Dendritic cell treated with granulocyte-macrophage colony-stimulating factor and Interleukin-4, amounts not matched to agents 40 ng/mL and 50 ng/mL, for 4 days (primary cell): ENCODE data around the gene COBL.

Experiments
- H3K27ac Mint-ChIP-seq: one replicate; pipeline ENCODE4 v1.8.0; 2022; ENCODE audit warnings: mild to moderate bottlenecking, mixed read lengths
- H3K27me3 Mint-ChIP-seq: one replicate; pipeline ENCODE4 v1.8.0; 2022; ENCODE audit warnings: mild to moderate bottlenecking, mixed read lengths
- H3K36me3 Mint-ChIP-seq: one replicate; pipeline ENCODE4 v1.8.0; 2022; ENCODE audit warnings: low read depth, mixed read lengths
- H3K4me1 Mint-ChIP-seq: one replicate; pipeline ENCODE4 v1.8.0; 2022; ENCODE audit warnings: low read depth, mixed read lengths
- H3K4me3 Mint-ChIP-seq: one replicate; pipeline ENCODE4 v1.8.0; 2022; ENCODE audit warnings: mild to moderate bottlenecking, moderate library complexity, mixed read lengths
- H3K9me3 Mint-ChIP-seq: one replicate; pipeline ENCODE4 v1.8.0; 2022; ENCODE audit warnings: mixed read lengths
- intact Hi-C: fragments of 100-400 bp; cut with micrococcal nuclease; formaldehyde crosslinking; loops from one replicate; pipeline ENCODE4 v1.15.0; 2022

The COBL gene

DNA sequence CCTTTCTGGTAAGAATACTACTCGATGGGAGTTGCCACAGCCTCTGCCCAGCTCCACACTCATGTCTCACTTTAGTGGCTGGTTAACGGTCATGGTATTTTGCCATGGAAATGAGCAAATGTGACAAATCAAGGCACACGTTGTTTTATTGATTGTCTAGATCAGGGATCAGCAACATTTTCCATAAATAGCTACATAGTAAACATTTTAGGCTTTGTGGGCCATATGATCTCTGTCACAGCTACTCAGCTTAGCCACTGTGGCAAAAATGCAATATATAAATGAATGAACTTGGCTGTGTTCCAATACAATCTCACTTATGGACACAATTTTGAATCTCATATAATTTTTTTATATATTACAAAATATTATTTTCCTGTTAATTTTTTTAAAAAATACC is 76.9 kb downstream of the COBL start:
- Mint-ChIP-seq H3K36me3 (no peaks in the 10 kb centered on the region), H3K4me3 (no peak overlapping the region), H3K4me1 (peaks cover 4% of the 10 kb centered on the region), H3K27me3 (no peaks in the 10 kb centered on the region), H3K9me3 (no peaks in the 10 kb centered on the region), H3K27ac (no peak overlapping the region)
- intact Hi-C loops = no loop called here

DNA sequence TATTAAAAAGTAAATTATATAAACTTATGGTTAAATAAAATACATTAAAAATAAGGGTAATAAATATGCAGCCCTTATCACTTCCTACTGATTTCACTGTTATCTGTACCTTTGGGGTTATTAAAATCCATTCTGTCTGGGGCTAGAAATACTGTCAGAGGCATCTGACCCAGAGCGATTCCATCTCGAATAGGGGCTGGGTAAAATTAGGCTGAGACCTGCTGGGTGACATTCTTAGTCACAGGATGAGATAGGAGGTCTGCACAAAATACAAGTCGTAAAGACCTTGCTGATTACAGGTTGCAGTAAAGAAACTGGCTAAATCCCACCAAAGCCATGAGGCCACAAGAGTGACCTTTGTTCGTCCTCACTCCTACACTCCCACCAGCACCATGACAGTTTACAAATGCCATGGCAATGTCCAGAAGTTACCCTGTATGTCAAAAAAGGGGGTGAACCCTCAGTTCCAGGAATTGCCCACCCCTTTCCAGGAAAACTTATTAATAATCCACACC is 77.6 kb downstream of the COBL start:
- Mint-ChIP-seq H3K4me1 (no peaks in the 10 kb centered on the region), H3K36me3 (no peaks in the 10 kb centered on the region), H3K4me3 (no peak overlapping the region), H3K27ac (no peak overlapping the region), H3K27me3 (no peaks in the 10 kb centered on the region), H3K9me3 (no peaks in the 10 kb centered on the region)
- intact Hi-C loops = no loop called here

DNA sequence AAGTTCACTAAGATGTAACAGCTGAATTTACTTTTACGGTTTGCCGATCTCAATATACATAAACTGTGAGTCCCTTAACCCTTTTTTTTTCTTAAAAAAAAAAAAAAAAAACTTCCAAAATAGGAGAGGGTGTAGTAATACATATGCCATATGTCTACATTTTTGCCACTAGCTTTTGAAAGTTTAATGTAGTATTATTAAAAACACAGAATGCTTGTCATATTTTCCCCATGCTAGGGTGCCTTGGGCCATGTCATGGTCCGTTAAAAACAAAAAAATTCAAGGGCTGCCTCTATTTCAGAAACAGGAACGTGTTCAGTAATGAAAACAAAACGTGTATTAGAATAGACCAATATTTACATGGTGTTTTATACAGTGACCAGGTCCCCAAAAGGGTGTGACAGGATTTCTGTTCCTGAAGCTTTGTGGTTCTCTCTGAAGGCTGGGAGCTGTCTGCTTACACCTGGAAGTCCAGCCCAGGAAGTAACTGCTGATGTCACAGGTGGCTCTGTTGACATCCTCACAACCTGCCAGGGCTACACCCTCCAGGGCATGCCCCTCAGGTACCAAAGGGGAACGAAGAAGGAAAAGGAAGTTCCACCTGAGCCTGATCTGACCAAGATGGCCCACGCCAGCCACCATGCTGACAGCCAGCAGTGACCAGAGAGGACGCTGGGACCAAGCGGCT is 79.0 kb downstream of the COBL start:
- no peaks in the 10 kb centered on the region for H3K9me3 Mint-ChIP-seq
- H3K4me3 Mint-ChIP-seq = no peak overlapping the region
- H3K27me3 Mint-ChIP-seq = no peaks in the 10 kb centered on the region
- no peaks in the 10 kb centered on the region for H3K36me3 Mint-ChIP-seq
- H3K27ac Mint-ChIP-seq = no peak overlapping the region
- intact Hi-C loops = no loop called here
- H3K4me1 Mint-ChIP-seq = no peaks in the 10 kb centered on the region

DNA sequence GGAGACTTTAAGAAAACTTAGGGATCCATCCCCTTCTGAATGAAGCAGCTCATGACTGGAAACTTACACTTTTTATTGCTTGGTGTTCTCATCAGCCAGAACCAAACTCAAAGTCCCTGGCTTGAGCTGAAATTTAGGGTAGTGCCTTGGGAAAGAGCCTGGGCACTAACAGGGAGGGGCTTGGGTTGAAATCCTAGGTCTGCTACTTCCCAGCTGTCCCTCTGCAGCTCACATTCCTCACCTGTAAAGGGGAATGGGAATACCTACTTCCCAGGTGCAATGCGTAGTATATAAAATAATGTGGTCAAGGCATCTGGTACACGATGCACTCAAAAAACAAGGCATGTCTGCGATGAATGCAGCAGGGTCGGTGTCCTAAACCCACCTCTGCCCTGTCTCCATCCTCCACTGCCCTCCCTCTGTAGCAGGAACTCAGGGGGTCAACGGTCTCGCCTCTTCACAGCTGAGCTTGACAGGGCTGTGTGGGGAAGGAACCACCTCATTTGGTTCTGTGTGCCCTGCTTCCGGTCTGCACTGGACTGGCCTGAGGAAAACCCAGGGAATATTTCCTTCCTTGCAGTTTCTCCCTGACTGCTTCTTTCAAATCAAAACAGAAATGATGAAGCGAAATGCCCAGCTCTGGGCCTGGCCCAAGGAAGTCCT is 80.0 kb downstream of the COBL start:
- Mint-ChIP-seq H3K4me3 (no peak overlapping the region), H3K9me3 (no peaks in the 10 kb centered on the region), H3K27me3 (no peaks in the 10 kb centered on the region), H3K4me1 (no peaks in the 10 kb centered on the region), H3K36me3 (no peaks in the 10 kb centered on the region), H3K27ac (no peak overlapping the region)
- intact Hi-C loops = no loop called here

DNA sequence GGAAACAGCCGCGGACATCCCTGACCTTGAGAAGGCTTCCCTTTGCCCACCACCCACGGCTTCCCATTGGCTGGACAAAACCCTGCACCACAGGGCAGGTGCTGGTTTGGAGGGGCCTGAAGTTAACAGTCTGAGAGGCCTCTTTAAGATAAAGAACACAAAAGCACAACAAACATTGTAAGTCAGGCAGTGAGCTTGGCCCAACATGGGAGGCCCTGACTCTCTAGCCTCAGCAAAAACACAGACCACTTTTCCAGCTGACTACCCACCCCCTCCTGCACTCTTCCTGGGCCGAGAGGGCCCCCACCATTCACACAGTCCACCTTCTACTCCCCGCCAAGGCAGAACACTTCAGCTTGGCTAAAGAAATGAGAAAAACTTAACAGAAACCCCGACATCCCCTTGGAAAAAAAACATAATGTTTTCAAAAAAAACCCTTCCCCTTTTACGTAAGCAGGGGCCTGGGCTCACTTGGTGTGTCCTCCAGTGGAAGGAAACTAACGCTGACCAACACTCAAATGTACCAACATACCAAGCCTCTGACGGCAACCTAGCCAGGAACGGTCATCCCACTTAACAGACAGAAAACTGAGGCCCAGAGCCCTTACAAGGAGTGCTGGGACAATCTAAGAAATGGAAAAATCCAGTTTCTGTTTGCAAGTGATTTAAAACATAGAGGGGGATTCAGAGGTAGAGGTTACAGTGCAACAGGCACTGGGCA is 80.9 kb downstream of the COBL start:
- Mint-ChIP-seq H3K27ac (no peak overlapping the region), H3K36me3 (no peaks in the 10 kb centered on the region), H3K9me3 (no peaks in the 10 kb centered on the region), H3K27me3 (no peaks in the 10 kb centered on the region), H3K4me1 (no peaks in the 10 kb centered on the region), H3K4me3 (no peak overlapping the region)
- intact Hi-C loops = no loop called here

DNA sequence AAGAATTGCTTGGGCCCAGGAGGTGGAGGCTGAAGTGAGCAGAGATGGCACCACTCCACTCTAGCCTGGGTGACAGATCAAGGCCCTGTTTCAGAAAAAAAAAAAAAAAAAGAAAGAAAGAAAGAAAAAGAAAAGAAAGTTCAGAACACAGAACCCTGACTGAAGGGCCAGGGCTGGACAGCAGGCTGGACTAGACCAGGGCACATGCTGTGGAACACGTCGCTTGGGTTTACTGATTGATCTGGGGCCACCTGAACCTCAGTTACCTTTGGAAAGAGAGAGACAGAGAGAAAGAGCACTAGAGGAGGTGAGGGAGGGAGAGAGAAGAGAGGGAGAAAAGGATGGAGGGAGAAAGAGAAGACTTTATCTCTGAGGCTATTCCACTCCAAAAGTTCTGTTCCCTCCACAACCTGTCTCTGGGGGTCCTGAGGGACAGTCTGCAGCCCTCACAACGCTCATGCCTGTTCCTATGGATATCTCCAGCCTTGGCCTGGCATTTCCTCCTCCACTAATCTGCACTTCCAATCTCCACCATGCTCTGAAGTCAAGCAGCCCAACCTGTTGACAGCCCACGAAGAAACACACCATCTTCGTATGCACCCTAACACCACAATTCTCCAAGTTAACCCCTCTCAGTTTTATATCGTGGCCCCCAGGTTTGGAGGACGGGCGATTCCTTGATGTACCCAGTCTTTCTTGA is 81.8 kb downstream of the COBL start:
- intact Hi-C loops = no loop called here
- H3K36me3 Mint-ChIP-seq = no peaks in the 10 kb centered on the region
- H3K27ac Mint-ChIP-seq = no peak overlapping the region
- H3K27me3 Mint-ChIP-seq = peaks cover 2% of the 10 kb centered on the region
- H3K4me1 Mint-ChIP-seq = no peaks in the 10 kb centered on the region
- no peaks in the 10 kb centered on the region for H3K9me3 Mint-ChIP-seq
- H3K4me3 Mint-ChIP-seq = no peak overlapping the region

DNA sequence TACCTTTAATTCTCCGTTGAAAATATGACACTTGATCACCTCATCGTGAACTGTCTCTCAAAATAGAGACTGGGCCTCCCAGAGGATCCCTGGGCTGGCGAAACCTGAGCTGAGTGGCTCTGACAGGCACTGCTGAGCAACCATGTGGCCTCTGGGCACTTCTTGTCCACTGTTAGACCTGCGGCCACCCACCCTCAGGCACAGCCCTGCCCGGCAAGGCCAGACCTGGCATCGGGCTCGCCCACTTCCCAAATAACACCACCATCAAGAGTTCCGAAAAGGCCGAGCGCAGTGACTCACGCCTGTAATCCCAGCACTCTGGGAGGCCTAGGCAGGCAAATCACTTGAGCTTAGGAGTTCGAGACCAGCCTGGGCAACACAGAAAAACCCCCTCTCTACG is 82.5 kb downstream of the COBL start:
- no peak overlapping the region for H3K27ac Mint-ChIP-seq
- intact Hi-C loops = no loop called here
- no peaks in the 10 kb centered on the region for H3K4me1 Mint-ChIP-seq
- H3K9me3 Mint-ChIP-seq = no peaks in the 10 kb centered on the region
- H3K27me3 Mint-ChIP-seq = peaks cover 2% of the 10 kb centered on the region
- no peak overlapping the region for H3K4me3 Mint-ChIP-seq
- no peaks in the 10 kb centered on the region for H3K36me3 Mint-ChIP-seq

DNA sequence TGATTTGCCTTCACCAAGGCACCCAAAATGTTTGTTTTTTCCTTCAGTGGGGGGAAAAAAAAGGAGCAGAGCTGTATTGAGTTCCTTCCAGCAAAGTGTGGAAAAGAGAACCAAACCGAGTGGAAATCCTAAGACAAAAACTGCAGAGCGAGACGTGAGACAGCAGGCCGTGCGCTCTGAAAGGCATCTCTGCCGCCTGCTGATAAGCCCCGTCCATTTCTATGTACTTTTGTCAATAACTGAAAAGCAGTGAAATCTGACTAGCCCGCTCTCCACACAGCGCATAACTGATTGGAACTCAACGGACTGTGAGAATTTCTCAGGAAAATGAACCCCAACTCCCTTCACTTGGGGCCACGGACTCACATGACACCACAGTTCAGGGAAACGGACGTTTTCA is 83.2 kb downstream of the COBL start:
- Mint-ChIP-seq H3K27me3 (peaks cover 2% of the 10 kb centered on the region), H3K4me1 (no peaks in the 10 kb centered on the region), H3K4me3 (no peak overlapping the region), H3K27ac (no peak overlapping the region), H3K9me3 (no peaks in the 10 kb centered on the region), H3K36me3 (no peaks in the 10 kb centered on the region)
- intact Hi-C loops = no loop called here

DNA sequence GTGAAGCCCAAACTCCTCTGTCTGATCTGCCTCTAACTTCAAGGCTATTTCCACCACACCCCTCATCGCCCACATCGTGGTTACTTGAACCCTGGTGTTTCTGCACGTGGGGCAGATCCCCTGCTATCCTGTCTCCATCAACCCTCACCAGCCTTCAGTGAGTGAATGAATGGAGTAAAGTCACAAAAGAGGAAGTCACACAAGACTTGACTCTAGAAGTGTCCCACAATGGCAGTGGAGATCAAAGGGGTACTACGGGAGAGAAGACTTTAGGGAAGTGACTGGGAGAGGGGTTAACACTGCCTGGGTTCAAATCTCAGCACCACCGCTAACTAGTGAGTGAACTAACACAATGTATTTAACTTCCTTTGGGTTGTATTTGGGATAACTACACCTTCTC is 85.9 kb downstream of the COBL start:
- H3K4me3 Mint-ChIP-seq = no peak overlapping the region
- H3K36me3 Mint-ChIP-seq = no peaks in the 10 kb centered on the region
- H3K9me3 Mint-ChIP-seq = no peaks in the 10 kb centered on the region
- no peaks in the 10 kb centered on the region for H3K4me1 Mint-ChIP-seq
- H3K27ac Mint-ChIP-seq = no peak overlapping the region
- H3K27me3 Mint-ChIP-seq = peaks cover 2% of the 10 kb centered on the region
- intact Hi-C loops = no loop called here

DNA sequence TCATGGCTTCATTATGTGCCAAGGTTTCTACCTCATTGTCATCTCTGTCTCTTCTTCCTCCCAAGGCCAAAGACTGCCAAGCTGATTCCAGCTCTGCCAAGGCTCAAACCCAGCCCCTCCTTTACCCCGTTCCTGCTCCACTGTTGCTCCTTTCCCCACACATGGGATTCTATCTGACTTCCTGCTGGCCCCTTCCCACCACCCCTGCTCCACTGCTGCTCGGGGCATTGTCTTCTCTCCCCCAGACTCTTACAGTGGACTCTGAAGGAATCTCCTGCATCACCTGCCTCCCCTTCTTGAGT is 86.3 kb downstream of the COBL start:
- Mint-ChIP-seq H3K4me1 (no peaks in the 10 kb centered on the region), H3K9me3 (no peaks in the 10 kb centered on the region), H3K27me3 (peaks cover 2% of the 10 kb centered on the region), H3K27ac (no peak overlapping the region), H3K36me3 (no peaks in the 10 kb centered on the region), H3K4me3 (no peak overlapping the region)
- intact Hi-C loops = no loop called here

DNA sequence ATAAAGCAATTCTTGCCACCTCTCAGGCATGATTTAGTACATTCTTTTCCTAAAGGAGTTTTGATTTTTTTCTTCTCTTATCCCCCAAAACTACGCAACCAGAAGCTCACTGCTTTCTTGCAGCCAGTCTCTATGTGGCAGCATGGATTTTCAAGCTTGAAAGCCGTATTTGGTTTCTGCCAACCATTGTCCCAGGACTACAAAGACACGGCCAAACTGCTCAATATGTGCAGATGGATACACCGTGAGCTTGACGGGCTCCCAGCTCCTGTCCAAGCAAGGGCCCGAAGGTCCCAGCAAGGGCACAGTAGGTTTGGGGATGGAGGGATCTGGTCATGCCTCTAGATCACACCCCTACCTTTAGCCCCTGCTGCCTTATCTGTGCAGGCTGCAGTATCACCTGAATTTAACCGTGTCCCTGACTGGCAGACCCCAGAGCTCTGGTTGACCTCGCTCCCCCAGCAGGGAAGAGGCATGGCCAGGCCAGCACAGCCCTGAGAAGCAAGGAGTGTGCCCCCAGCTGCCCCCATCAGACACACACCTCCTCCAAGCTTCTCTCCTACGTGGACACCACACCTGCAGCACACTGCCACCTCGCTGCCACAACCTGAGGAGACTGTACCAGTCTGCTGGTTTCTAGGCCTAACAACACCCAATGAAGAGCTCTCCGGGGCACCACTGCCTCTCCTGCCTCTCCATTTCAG is 86.8 kb downstream of the COBL start:
- no peaks in the 10 kb centered on the region for H3K4me1 Mint-ChIP-seq
- peaks cover 2% of the 10 kb centered on the region for H3K27me3 Mint-ChIP-seq
- H3K36me3 Mint-ChIP-seq = no peaks in the 10 kb centered on the region
- H3K27ac Mint-ChIP-seq = no peak overlapping the region
- intact Hi-C loops = no loop called here
- no peak overlapping the region for H3K4me3 Mint-ChIP-seq
- H3K9me3 Mint-ChIP-seq = no peaks in the 10 kb centered on the region

DNA sequence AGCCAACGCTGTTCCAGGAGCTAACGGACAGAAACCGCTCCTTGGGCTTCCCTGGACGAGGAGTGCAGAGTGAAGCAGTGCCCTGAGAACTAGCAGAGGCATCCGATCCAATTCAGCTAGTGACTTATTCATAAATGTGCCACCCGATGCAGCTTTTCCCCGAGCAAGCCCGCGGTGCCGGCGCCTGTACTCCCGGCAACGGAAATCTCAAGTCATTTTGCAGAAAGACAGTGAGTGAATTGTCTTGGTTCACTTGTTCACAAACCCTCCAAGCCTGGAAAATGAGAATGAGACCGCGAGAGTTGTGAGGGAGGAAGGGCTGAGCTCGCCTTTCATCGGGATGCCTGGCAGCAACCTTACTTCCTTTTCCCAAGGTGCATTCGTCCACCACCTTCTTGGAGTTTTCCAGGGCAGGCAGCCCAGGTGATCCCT is 87.5 kb downstream of the COBL start:
- H3K4me1 Mint-ChIP-seq = no peaks in the 10 kb centered on the region
- H3K36me3 Mint-ChIP-seq = no peaks in the 10 kb centered on the region
- peaks cover 2% of the 10 kb centered on the region for H3K27me3 Mint-ChIP-seq
- H3K4me3 Mint-ChIP-seq = no peak overlapping the region
- intact Hi-C loops = no loop called here
- no peaks in the 10 kb centered on the region for H3K9me3 Mint-ChIP-seq
- no peak overlapping the region for H3K27ac Mint-ChIP-seq

DNA sequence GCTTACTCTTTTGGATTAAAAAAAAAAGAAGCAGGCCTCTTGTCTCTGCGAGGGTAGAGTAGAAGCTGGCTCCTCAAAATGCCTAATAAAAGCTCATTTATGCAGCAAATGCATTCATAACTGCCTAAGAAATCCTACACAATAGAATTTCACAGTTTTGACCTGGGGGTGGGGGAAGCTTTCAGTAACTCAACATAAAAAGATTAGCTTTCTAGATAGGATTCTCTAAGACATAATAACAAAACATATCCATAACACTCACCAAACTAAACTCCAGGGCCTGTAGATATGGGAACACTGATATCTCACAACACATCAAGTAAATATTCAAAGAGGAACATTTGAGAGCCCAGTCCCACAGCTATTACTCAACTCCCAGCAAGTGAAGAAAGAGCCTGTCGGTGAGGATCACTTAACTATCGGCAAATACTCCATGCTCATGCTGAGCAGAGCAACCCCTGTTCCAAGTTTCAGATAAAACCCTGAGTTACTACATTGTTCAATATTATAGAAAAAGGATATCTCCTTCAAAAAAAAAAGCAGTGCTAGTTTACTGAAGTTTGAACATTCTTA is 88.1 kb downstream of the COBL start:
- Mint-ChIP-seq H3K27me3 (peaks cover 2% of the 10 kb centered on the region), H3K9me3 (no peaks in the 10 kb centered on the region), H3K36me3 (no peaks in the 10 kb centered on the region), H3K27ac (no peak overlapping the region), H3K4me1 (no peaks in the 10 kb centered on the region), H3K4me3 (no peak overlapping the region)
- intact Hi-C loops = no loop called here
